Astrocyte (in vitro differentiated cells and primary cell): Measurements from ENCODE around the gene CRY1. TPM values are rescaled to one million over a fixed set of nuclear protein-coding genes. Genes with fewer than 3 reads are reported as not detected.
"Not testable (repeated sequence)": the region's sequence is repeated elsewhere in the genome, so short reads cannot be mapped to it uniquely, and the experiment has no call there.

Experiments
- DNase-seq: peaks from one replicate; pipeline ENCODE4 v3.0.0-alpha.2; 2010; ENCODE audit warnings: low read depth
- FAIRE-seq: peaks from 2 replicates; lab custom pipeline; 2011; peaks lifted over from hg19 to GRCh38; lab: Jason Lieb, UNC
- H2AFZ ChIP-seq: 2 replicates; pipeline ENCODE4 v1.6.0; 2012; ENCODE audit warnings: low read depth, low read length, inconsistent platforms
- H3K27ac ChIP-seq: 2 replicates; pipeline ENCODE4 v1.5.1; 2011; ENCODE audit warnings: low read depth, low read length, inconsistent platforms
- H3K27me3 ChIP-seq: 2 replicates; pipeline ENCODE4 v1.6.0; 2011; ENCODE audit warnings: low read length, inconsistent platforms; ENCODE audit not compliant: insufficient read depth
- H3K36me3 ChIP-seq: 2 replicates; pipeline ENCODE4 v1.5.1; 2011; ENCODE audit warnings: low read length, inconsistent platforms; ENCODE audit not compliant: insufficient read depth
- H3K4me1 ChIP-seq: 2 replicates; pipeline ENCODE4 v1.5.1; 2011; ENCODE audit warnings: low read length, inconsistent platforms; ENCODE audit not compliant: insufficient read depth
- H3K4me2 ChIP-seq: 2 replicates; pipeline ENCODE4 v1.6.0; 2012; ENCODE audit warnings: low read length, inconsistent platforms
- H3K4me3 ChIP-seq: 2 replicates; pipeline ENCODE4 v1.5.1; 2011; ENCODE audit warnings: low read depth, mild to moderate bottlenecking, low read length, inconsistent platforms; ENCODE audit not compliant: insufficient read depth
- H3K79me2 ChIP-seq: 2 replicates; pipeline ENCODE4 v1.6.0; 2012; ENCODE audit warnings: mild to moderate bottlenecking, low read length, inconsistent platforms; ENCODE audit not compliant: insufficient read depth
- H3K9ac ChIP-seq: 2 replicates; pipeline ENCODE4 v1.6.0; 2012; ENCODE audit warnings: mild to moderate bottlenecking, low read length, inconsistent platforms
- H3K9me3 ChIP-seq: 2 replicates; pipeline ENCODE4 v1.5.1; 2012; ENCODE audit warnings: low read depth, mild to moderate bottlenecking, low read length, inconsistent platforms; ENCODE audit not compliant: insufficient read depth
- H4K20me1 ChIP-seq: 2 replicates; pipeline ENCODE4 v1.6.0; 2012; ENCODE audit warnings: low read length, inconsistent platforms; ENCODE audit not compliant: insufficient read depth
- H3K27ac Mint-ChIP-seq: one replicate; pipeline ENCODE4 v1.8.0; 2021; ENCODE audit warnings: mild to moderate bottlenecking, mixed read lengths; ENCODE audit not compliant: unreplicated experiment
- H3K27me3 Mint-ChIP-seq: one replicate; pipeline ENCODE4 v1.8.0; 2021; ENCODE audit warnings: low read depth, mixed read lengths; ENCODE audit not compliant: unreplicated experiment
- H3K36me3 Mint-ChIP-seq: one replicate; pipeline ENCODE4 v1.8.0; 2021; ENCODE audit warnings: low read depth, mixed read lengths; ENCODE audit not compliant: unreplicated experiment
- H3K4me1 Mint-ChIP-seq: one replicate; pipeline ENCODE4 v1.8.0; 2021; ENCODE audit warnings: low read depth, mixed read lengths; ENCODE audit not compliant: unreplicated experiment
- H3K4me3 Mint-ChIP-seq: one replicate; pipeline ENCODE4 v1.8.0; 2021; ENCODE audit warnings: mild to moderate bottlenecking, moderate library complexity, mixed read lengths; ENCODE audit not compliant: unreplicated experiment
- H3K9me3 Mint-ChIP-seq: one replicate; pipeline ENCODE4 v1.8.0; 2021; ENCODE audit warnings: mild to moderate bottlenecking, mixed read lengths; ENCODE audit not compliant: unreplicated experiment
- EZH2 ChIP-seq: IDR thresholded peaks from 2 replicates; pipeline ENCODE4 v1.6.1; 2012; ENCODE audit warnings: mild to moderate bottlenecking, low read length, inconsistent platforms; ENCODE audit not compliant: insufficient read depth
- total RNA-seq: library from RNA; stranded (reverse); gene quantifications from 2 replicates; pipeline ENCODE4 v1.2.1, GENCODE V29; 2021
- TF ChIP-seq, protein P1 (sequence below): IDR thresholded peaks from 2 replicates; pipeline ENCODE4 v1.5.1; 2011; ENCODE audit warnings: low read depth, mild to moderate bottlenecking, inconsistent platforms, low read length, moderate library complexity; ENCODE audit not compliant: insufficient read depth

Gene CRY1
- total RNA-seq, 1 donor from 2014 or later = 18.3 TPM

DNA sequence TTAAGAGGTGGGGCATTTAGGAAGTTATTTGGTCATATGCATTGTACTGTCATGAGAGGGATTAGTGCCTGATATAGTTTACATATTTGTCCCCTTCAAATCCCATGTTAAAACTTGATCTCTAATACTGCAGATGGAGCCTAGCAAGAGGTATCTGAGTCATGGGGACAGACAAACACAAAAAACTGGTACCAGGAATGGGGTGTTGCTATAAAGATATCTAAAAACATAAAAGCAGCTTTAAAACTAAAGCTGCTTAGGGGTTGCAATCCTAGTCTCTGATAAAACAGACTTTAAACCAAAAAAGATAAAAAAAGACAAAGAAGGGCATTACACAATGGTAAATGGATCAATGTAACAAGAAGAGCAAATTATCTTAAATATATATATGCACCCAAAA, 11.6 kb downstream of the CRY1 start:
- peaks cover 5% of the 10 kb centered on the region for H3K9me3 Mint-ChIP-seq
- no peak overlapping the region for H3K4me3 ChIP-seq
- H2AFZ ChIP-seq = no peak overlapping the region
- no peak overlapping the region for H3K27ac Mint-ChIP-seq
- H3K9ac ChIP-seq = no peak overlapping the region
- H3K79me2 ChIP-seq = peaks cover 41% of the 10 kb centered on the region
- no peaks in the 10 kb centered on the region for H3K36me3 ChIP-seq
- H3K4me2 ChIP-seq = no peak overlapping the region
- no peak overlapping the region for H3K4me3 Mint-ChIP-seq
- TF ChIP-seq, protein P1, sequence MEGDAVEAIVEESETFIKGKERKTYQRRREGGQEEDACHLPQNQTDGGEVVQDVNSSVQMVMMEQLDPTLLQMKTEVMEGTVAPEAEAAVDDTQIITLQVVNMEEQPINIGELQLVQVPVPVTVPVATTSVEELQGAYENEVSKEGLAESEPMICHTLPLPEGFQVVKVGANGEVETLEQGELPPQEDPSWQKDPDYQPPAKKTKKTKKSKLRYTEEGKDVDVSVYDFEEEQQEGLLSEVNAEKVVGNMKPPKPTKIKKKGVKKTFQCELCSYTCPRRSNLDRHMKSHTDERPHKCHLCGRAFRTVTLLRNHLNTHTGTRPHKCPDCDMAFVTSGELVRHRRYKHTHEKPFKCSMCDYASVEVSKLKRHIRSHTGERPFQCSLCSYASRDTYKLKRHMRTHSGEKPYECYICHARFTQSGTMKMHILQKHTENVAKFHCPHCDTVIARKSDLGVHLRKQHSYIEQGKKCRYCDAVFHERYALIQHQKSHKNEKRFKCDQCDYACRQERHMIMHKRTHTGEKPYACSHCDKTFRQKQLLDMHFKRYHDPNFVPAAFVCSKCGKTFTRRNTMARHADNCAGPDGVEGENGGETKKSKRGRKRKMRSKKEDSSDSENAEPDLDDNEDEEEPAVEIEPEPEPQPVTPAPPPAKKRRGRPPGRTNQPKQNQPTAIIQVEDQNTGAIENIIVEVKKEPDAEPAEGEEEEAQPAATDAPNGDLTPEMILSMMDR = no peak
- TF ChIP-seq EZH2 = no peak
- peaks cover 8% of the 10 kb centered on the region for H3K36me3 Mint-ChIP-seq
- peaks cover 5% of the 10 kb centered on the region for H3K4me1 ChIP-seq
- H4K20me1 ChIP-seq = peaks cover 49% of the 10 kb centered on the region
- H3K27me3 Mint-ChIP-seq = no peaks in the 10 kb centered on the region
- FAIRE-seq (no peak), DNase-seq (no peak)
- no peaks in the 10 kb centered on the region for H3K4me1 Mint-ChIP-seq
- H3K27me3 ChIP-seq = no peaks in the 10 kb centered on the region
- no peak overlapping the region for H3K27ac ChIP-seq
- H3K9me3 ChIP-seq = no peaks in the 10 kb centered on the region

DNA sequence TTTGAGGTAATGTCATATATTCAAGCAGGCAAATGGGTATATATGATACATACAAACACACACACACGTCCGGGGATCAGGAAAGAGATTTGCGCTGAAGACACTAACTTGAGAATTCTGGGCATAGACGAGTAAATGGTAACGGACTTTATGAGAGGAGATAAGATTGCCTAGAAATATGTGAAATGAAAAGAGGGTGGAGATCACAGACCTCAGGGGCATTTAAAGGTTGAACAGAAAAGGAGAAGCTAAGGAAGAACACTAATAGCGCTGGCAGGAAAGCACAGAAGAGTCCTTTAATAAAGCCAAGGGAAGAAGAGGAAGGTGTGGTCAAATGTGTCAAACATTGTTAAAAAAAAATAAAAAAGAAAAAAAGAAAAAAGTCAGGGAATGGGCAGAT, 13.1 kb downstream of the CRY1 start:
- FAIRE-seq (no peak), DNase-seq (no peak)
- Histone ChIP-seq H3K4me3 (no peak overlapping the region), H4K20me1 (peaks cover 55% of the 10 kb centered on the region), H3K27ac (no peak overlapping the region), H3K4me1 (peaks cover 5% of the 10 kb centered on the region), H3K9me3 (no peaks in the 10 kb centered on the region), H3K36me3 (no peaks in the 10 kb centered on the region), H3K9ac (no peak overlapping the region), H3K79me2 (peaks cover 38% of the 10 kb centered on the region), H3K4me2 (no peak overlapping the region), H2AFZ (no peak overlapping the region), H3K27me3 (no peaks in the 10 kb centered on the region)
- Mint-ChIP-seq H3K27me3 (no peaks in the 10 kb centered on the region), H3K4me1 (no peaks in the 10 kb centered on the region), H3K27ac (no peak overlapping the region), H3K9me3 (peaks cover 5% of the 10 kb centered on the region), H3K4me3 (no peak overlapping the region), H3K36me3 (peaks cover 8% of the 10 kb centered on the region)
- no peak for TF ChIP-seq EZH2
- TF ChIP-seq, protein P1 = no peak

DNA sequence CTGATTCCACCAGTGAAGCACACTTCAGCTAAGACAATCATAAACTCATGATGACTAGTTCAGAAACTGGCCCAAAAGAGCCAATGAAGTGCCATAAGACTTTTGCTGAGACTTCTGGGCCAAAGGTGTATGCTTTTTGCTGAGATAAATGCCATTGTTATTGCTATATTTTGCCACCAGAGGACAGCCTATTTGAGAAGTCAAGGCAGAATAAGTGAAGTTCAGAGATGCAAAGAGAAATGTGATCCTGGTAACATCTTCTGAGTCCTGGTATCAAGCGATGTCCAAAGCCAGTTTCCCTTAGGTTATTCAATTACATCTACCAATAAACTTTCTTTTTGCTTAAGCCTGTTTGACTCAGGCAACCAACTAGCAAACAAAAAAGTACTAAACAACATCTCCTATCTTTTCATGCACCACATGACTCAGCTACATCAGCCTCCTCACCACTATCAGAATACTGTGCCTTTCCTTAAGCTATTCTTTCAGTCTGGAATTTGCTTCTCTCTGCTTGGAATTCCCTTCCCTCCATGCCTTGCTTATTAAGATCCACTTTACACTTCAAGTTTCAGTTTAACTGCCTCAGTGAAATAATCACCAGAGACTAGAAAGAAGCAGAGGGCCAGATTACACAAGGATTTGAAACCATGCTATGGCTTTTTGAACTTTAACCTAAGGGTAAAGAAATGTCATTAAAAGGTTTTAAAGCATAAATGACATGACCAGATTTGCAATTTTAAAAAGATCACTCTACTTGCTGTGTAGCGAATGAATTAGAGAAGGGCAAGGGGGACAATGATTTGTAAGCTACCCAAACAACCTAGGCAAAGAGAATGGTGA, 14.0 kb downstream of the CRY1 start:
- H3K4me3 Mint-ChIP-seq = no peak overlapping the region
- no peaks in the 10 kb centered on the region for H3K27me3 Mint-ChIP-seq
- H3K4me1 Mint-ChIP-seq = no peaks in the 10 kb centered on the region
- no peak overlapping the region for H3K27ac Mint-ChIP-seq
- FAIRE-seq (no peak), DNase-seq (peak; percentile 45)
- Histone ChIP-seq H3K79me2 (peaks cover 36% of the 10 kb centered on the region), H3K36me3 (no peaks in the 10 kb centered on the region), H4K20me1 (peaks cover 55% of the 10 kb centered on the region), H3K27me3 (no peaks in the 10 kb centered on the region), H3K4me2 (no peak overlapping the region), H2AFZ (no peak overlapping the region), H3K4me1 (peaks cover 5% of the 10 kb centered on the region), H3K4me3 (no peak overlapping the region), H3K9me3 (no peaks in the 10 kb centered on the region), H3K9ac (no peak overlapping the region), H3K27ac (no peak overlapping the region)
- TF ChIP-seq, protein P1 = peak; percentile 53
- TF ChIP-seq EZH2 = no peak
- peaks cover 5% of the 10 kb centered on the region for H3K9me3 Mint-ChIP-seq
- H3K36me3 Mint-ChIP-seq = peaks cover 8% of the 10 kb centered on the region

DNA sequence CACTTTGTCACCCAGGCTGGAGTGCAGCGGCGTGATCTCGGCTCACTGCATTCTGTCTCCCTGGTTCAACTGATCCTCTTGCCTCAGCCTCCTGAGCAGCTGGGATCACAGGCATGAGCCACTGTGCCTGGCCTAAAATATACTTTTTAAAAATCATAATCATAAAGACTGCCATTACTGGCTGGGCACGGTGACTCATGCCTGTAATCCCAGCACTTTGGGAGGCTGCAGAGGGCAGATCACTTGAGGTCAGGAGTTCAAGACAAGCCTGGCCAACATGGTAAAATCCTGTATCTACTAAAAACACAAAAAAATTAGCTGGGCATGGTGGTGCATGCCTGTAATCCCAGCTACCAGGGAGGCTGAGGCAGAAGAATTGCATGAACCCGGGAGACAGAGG, 20.1 kb downstream of the CRY1 start:
- not testable (repeated sequence) for H2AFZ ChIP-seq, FAIRE-seq, H3K9ac ChIP-seq, H3K27ac ChIP-seq, H3K36me3 ChIP-seq, H3K27me3 ChIP-seq, H3K4me1 Mint-ChIP-seq, H3K9me3 ChIP-seq, H3K27me3 Mint-ChIP-seq, H3K36me3 Mint-ChIP-seq, H3K4me3 Mint-ChIP-seq, H3K4me2 ChIP-seq, H3K27ac Mint-ChIP-seq, H3K9me3 Mint-ChIP-seq, H3K4me3 ChIP-seq, DNase-seq, H3K4me1 ChIP-seq
- Histone ChIP-seq H3K79me2 (peaks cover 36% of the 10 kb centered on the region), H4K20me1 (peaks cover 30% of the 10 kb centered on the region)
